BJ (cell line): ENCODE data around the gene UROC1. TPM values are rescaled to one million over a fixed set of nuclear protein-coding genes. Genes with fewer than 3 reads are reported as not detected.

ENCODE experiments used
- CTCF ChIA-PET: fragments of 350-600 bp; formaldehyde crosslinking; extraction: SDS; loops from one replicate; lab custom pipeline; 2021; ENCODE audit warnings: antibody characterized with exemption, inconsistent platforms; lab: Yijun Ruan, JAX
- POLR2A ChIA-PET: fragments of 300-600 bp; sonication (Branson Sonifier 250); formaldehyde crosslinking; extraction: SDS; loops from one replicate; lab custom pipeline; 2021; ENCODE audit warnings: antibody characterized with exemption; lab: Charles Lee
- DNase-seq: peaks from one replicate; pipeline ENCODE4 v3.0.0-alpha.2; 2011; ENCODE audit warnings: low read depth
- H3K27me3 ChIP-seq: 2 replicates; pipeline ENCODE4 v1.6.0; 2011; ENCODE audit warnings: low read length; ENCODE audit not compliant: control insufficient read depth, insufficient read depth
- H3K36me3 ChIP-seq: 2 replicates; pipeline ENCODE4 v1.5.1; 2011; ENCODE audit warnings: low read length; ENCODE audit not compliant: control insufficient read depth, insufficient read depth
- H3K4me3 ChIP-seq: 2 replicates; pipeline ENCODE4 v1.5.1; 2011; ENCODE audit warnings: low read depth, mild to moderate bottlenecking, control low read depth, low read length
- CTCF ChIP-seq: IDR thresholded peaks from 2 replicates; pipeline ENCODE4 v1.5.1; 2011; ENCODE audit warnings: low read depth, mild to moderate bottlenecking, control low read depth, inconsistent platforms, low read length, moderate library complexity; ENCODE audit not compliant: insufficient read depth
- polyA plus RNA-seq: library from polyadenylated mRNA; depleted of rRNA; stranded (reverse); fragments of >200 nt; gene quantifications from 2 replicates; pipeline ENCODE4 v1.2.3, GENCODE V29; 2011

Gene UROC1
- polyA plus RNA-seq, 1 experiment = not detected

DNA sequence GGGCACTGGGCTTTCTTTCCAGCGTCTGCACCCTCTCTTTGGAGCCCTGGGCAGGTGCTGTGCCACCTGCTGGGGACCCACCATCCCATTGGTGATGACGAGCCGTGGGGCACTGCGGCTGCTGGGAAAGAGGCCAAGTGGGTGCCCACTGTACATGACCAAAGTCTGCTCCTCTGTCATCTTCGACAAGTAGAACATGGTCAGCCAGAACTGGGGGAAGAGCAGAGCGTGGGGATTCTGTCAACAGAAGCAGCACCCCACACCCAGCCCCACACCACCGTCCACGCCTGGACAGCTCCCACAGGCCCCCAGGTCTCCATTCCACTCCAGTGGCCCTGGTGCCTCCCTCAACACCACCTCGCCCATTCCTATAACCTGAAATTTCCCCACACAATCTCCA lies 9.7 kb downstream of the UROC1 start:
- no peak for DNase-seq

DNA sequence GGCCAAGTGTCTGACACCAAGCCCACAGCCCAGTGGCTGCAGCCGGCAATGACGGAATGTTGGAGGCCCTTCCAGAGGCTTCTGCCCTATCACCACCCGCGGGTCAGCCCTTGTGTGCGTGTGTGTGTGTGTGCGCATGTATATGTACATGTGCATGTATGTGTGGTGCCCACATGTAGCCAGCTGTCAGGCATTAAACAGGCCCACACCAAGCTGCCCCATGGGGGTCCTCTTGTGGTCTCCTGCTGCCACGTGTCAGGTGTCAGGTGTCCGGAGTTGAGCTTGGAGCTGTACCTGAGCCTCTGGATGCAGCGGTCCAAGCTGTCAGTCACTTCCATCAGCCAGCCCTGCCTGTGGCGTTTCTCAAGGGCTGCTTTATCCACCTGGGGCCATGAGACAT lies 13.9 kb downstream of the UROC1 start:
- Histone ChIP-seq H3K4me3 (no peak overlapping the region), H3K36me3 (no peaks in the 10 kb centered on the region), H3K27me3 (peaks cover 2% of the 10 kb centered on the region; the same call in 1 of the 2 replicates)
- DNase-seq = no peak
- POLR2A ChIA-PET = no interaction called here
- CTCF ChIA-PET = no interaction called here
- TF ChIP-seq CTCF = no peak

More for the DNA sequence above, 9.7 kb downstream of the UROC1 start:
- ChIA-PET POLR2A (no interaction called here), CTCF (interaction anchor here (1.8 to 2.8 kb wide), 2 partner anchors 15 kb away, joined by 6 to 14 read pairs; partner anchors contain the start of gene CHST13)
- peaks cover 2% of the 10 kb centered on the region for H3K27me3 ChIP-seq
- H3K36me3 ChIP-seq = no peaks in the 10 kb centered on the region
- no peak overlapping the region for H3K4me3 ChIP-seq
- no peak for TF ChIP-seq CTCF

- no peak for TF ChIP-seq CTCF
- ChIA-PET POLR2A (no interaction called here), CTCF (no interaction called here)
- H3K27me3 ChIP-seq = peaks cover 2% of the 10 kb centered on the region; the same call in 1 of the 2 replicates
- no peak overlapping the region for H3K4me3 ChIP-seq
- DNase-seq = no peak
- H3K36me3 ChIP-seq = no peaks in the 10 kb centered on the region
Measured at GRCh38 chr3:126502656-126503055, 14.9 kb downstream of the UROC1 start.

GRCh38 chr3:126501736-126502135 lies 15.8 kb downstream of the UROC1 start:
- Histone ChIP-seq H3K4me3 (no peak overlapping the region), H3K27me3 (peaks cover 4% of the 10 kb centered on the region), H3K36me3 (no peaks in the 10 kb centered on the region)
- ChIA-PET POLR2A (no interaction called here), CTCF (no interaction called here)
- no peak for DNase-seq
- no peak for TF ChIP-seq CTCF

GRCh38 chr3:126501054-126501453 lies 16.5 kb downstream of the UROC1 start:
- ChIA-PET CTCF (no interaction called here), POLR2A (no interaction called here)
- no peak for DNase-seq
- Histone ChIP-seq H3K4me3 (no peak overlapping the region), H3K36me3 (no peaks in the 10 kb centered on the region), H3K27me3 (peaks cover 4% of the 10 kb centered on the region)
- no peak for TF ChIP-seq CTCF
